ENCODE measurements around the gene EXOC1L. TPM values are rescaled to one million over a fixed set of nuclear protein-coding genes. Genes with fewer than 3 reads are reported as not detected.
"Not testable (repeated sequence)": the region's sequence is repeated elsewhere in the genome, so short reads cannot be mapped to it uniquely, and the experiment has no call there.

The EXOC1L gene
- total and polyA plus RNA-seq, 12 donors: 0.17 TPM; not detected in 11

DNA sequence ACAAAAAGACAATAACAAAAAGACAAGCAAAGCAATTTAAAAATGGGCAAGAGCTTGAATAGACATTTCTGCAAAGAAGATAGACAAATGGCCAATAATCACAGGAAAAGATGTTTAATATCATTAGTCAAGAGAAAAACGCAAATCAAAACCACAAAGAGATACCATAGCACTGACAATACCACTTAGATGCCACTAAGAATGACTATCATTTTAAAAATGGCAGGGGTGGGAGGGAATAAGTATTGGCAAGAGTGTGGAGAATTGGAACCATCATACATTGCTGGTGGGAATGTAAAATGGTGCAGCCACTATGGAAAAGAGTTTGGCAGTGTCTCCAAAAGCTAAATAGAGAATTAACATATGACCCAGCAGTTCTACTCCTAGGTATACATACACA lies 18.8 kb downstream of the EXOC1L start:
- H3K27ac ChIP-seq: no peak overlapping the region
- H3K4me1 ChIP-seq (replicated peaks in 1 of 2): no peaks in the 10 kb centered on the region
- TF ChIP-seq, protein P1, sequence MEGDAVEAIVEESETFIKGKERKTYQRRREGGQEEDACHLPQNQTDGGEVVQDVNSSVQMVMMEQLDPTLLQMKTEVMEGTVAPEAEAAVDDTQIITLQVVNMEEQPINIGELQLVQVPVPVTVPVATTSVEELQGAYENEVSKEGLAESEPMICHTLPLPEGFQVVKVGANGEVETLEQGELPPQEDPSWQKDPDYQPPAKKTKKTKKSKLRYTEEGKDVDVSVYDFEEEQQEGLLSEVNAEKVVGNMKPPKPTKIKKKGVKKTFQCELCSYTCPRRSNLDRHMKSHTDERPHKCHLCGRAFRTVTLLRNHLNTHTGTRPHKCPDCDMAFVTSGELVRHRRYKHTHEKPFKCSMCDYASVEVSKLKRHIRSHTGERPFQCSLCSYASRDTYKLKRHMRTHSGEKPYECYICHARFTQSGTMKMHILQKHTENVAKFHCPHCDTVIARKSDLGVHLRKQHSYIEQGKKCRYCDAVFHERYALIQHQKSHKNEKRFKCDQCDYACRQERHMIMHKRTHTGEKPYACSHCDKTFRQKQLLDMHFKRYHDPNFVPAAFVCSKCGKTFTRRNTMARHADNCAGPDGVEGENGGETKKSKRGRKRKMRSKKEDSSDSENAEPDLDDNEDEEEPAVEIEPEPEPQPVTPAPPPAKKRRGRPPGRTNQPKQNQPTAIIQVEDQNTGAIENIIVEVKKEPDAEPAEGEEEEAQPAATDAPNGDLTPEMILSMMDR (IDR thresholded peaks at IDR 0.05): no peak
- no peaks in the 10 kb centered on the region for H3K36me3 ChIP-seq (replicated peaks in 1 of 2)
- H3K27me3 ChIP-seq: peaks cover 3% of the 10 kb centered on the region
- no peaks in the 10 kb centered on the region for H3K9me3 ChIP-seq (replicated peaks in 1 of 3)
- WGBS, 4 donors: 62 to 84% (median 67%) methylated on average over 1 of the region's 1 CpG
- intact Hi-C loops (cut with DNase I): no loop called here
- H3K4me3 ChIP-seq: no peak overlapping the region
- DNase-seq: no peak

DNA sequence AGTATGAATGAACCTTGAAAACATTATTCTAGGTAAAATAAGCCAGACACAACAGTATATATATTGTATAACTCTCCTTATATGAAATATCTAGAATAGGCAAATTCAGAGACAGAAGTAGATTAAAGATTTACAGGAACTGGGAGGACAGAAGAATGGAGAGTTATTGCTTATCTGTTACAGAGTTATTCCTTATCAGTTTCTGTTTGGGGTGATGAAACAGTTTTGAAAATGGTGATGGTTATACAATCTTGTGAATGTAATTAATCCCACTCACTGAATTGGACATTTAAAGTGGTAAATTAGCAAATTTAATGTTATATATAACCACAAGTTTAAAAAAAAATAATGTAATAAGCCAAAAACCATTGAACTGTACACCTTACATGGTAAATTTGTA lies 19.4 kb downstream of the EXOC1L start:
- intact Hi-C loops (cut with DNase I): no loop called here
- H3K4me3 ChIP-seq: no peak overlapping the region
- no peaks in the 10 kb centered on the region for H3K9me3 ChIP-seq (replicated peaks in 1 of 3)
- TF ChIP-seq POLR2A (IDR thresholded peaks at IDR 0.05): no peak
- TF ChIP-seq, protein P1 (IDR thresholded peaks at IDR 0.05): no peak
- peaks cover 3% of the 10 kb centered on the region for H3K27me3 ChIP-seq
- H3K27ac ChIP-seq: no peak overlapping the region
- no peak for DNase-seq
- H3K4me1 ChIP-seq (replicated peaks in 1 of 2): no peaks in the 10 kb centered on the region
- no peaks in the 10 kb centered on the region for H3K36me3 ChIP-seq (replicated peaks in 1 of 2)

DNA sequence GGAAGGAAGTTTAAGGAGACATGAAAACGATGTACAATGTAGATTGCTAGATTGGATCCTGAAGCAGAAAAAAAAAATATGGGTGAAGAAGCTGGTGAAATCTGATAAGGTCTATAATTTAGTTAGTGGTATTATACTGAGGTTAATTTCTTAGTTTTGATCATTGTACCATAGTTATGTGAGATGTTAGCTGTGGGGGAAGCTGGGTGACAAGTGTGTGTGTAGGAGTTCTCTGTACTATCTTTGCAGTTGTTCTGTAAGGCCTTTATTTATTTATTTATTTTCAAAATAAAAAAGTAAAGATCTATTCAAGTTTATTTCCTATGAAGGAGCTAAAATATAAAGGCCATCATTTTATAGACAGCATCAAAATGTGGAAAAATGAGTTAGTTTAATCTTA lies 21.4 kb downstream of the EXOC1L start:
- Histone ChIP-seq H3K27ac (no peak overlapping the region), H3K4me3 (no peak overlapping the region), H3K9me3 (replicated peaks in 1 of 3) (no peaks in the 10 kb centered on the region), H3K27me3 (peaks cover 3% of the 10 kb centered on the region), H3K36me3 (replicated peaks in 1 of 2) (no peaks in the 10 kb centered on the region), H3K4me1 (replicated peaks in 1 of 2) (no peaks in the 10 kb centered on the region)
- WGBS, 4 donors: 81 to 92% (median 84%) methylated on average over 1 of the region's 1 CpG
- no peak for DNase-seq
- intact Hi-C loops (cut with DNase I): no loop called here
- TF ChIP-seq, protein P1 (IDR thresholded peaks at IDR 0.05): no peak
- no peak for TF ChIP-seq POLR2A (IDR thresholded peaks at IDR 0.05)

DNA sequence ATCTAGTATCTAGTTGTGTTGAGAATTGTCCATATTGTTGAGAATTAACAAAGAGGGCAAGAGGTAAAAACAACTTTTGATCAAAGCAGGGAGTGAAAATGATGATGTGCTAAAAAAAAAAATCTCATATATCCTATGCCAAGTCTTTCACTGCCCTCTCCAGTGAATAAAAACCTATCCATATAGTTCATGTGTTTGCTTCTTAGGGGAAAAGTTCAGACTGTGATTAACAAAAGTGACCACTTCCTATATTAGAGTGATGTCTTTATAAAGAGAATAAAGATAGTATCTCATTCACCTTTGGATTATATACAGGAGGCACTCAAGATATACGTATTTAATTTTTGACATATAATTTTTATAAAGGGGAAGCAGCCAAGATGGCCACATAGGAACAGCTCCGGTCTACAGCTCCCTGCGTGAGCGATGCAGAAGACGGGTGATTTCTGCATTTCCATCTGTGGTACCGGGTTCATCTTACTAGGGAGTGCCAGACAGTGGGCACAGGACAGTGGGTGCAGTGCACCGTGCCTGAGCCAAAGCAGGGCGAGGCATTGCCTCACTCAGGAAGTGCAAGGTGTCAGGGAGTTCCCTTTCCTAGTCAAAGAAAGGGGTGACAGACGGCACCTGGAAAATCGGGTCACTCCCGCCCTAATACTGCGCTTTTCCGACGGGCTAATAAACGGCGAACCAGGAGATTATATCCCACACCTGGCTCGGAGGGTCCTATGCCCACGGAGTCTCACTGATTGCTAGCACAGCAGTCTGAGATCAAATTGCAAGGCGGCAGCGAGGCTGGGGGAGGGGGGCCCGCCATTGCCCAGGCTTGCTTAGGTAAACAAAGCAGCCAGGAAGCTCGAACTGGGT lies 22.0 kb downstream of the EXOC1L start:
- H3K4me3 ChIP-seq; H3K36me3 ChIP-seq (replicated peaks in 1 of 2); intact Hi-C loops (cut with DNase I); H3K9me3 ChIP-seq (replicated peaks in 1 of 3); H3K4me1 ChIP-seq (replicated peaks in 1 of 2); H3K27ac ChIP-seq; H3K27me3 ChIP-seq; DNase-seq: not testable (repeated sequence)
- 76 to 85% (median 83%) methylated on average over 18 to 21 of the region's 22 CpGs for WGBS, 4 donors

DNA sequence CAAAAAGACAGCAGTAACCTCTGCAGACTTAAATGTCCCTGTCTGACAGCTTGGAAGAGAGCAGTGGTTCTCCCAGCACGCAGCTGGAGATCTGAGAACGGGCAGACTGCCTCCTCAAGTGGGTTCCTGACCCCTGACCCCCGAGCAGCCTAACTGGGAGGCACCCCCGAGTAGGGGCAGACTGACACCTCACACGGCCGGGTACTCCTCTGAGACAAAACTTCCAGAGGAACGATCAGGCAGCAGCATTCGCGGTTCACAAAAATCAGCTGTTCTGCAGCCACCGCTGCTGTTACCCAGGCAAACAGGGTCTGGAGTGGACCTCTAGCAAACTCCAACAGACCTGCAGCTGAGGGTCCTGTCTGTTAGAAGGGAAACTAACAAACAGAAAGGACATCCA lies 22.7 kb downstream of the EXOC1L start:
- H3K9me3 ChIP-seq (replicated peaks in 1 of 3); intact Hi-C loops (cut with DNase I); H3K4me1 ChIP-seq (replicated peaks in 1 of 2); H3K4me3 ChIP-seq; H3K27ac ChIP-seq; DNase-seq; H3K36me3 ChIP-seq (replicated peaks in 1 of 2); H3K27me3 ChIP-seq: not testable (repeated sequence)
- WGBS, 4 donors: 58 to 78% (median 64%) methylated on average over 2 to 10 of the region's 10 CpGs

Data from adrenal gland (tissue), 12 donors.